ENCODE results near the gene SLC17A9.

The SLC17A9 gene

GRCh38 chr20:62991196-62991807 lies 38.8 kb downstream of the SLC17A9 start:
- no peaks in the 10 kb centered on the region for H3K4me1 ChIP-seq (ENCODE audit: control insufficient read depth, insufficient read depth, low read length, unreplicated experiment)
- no peak overlapping the region for H3K4me3 ChIP-seq (ENCODE audit: low read depth, low read length)
- H3K27me3 ChIP-seq (ENCODE audit: insufficient read depth, low read length), result peaks cover 50% of the 10 kb centered on the region
- no peak overlapping the region for H3K27ac ChIP-seq (ENCODE audit: low read depth, low read length)
- H3K36me3 ChIP-seq (ENCODE audit: insufficient read depth, low read length), result no peaks in the 10 kb centered on the region
- H2AFZ ChIP-seq (ENCODE audit: low read length, unreplicated experiment), result no peak overlapping the region
- H3K79me2 ChIP-seq (ENCODE audit: control insufficient read depth, insufficient read depth, low read length, unreplicated experiment), result no peaks in the 10 kb centered on the region

GRCh38 chr20:62991863-62992262 lies 39.4 kb downstream of the SLC17A9 start:
- Histone ChIP-seq H2AFZ (ENCODE audit: low read length, unreplicated experiment) (no peak overlapping the region), H3K27me3 (ENCODE audit: insufficient read depth, low read length) (peaks cover 52% of the 10 kb centered on the region), H3K79me2 (ENCODE audit: control insufficient read depth, insufficient read depth, low read length, unreplicated experiment) (no peaks in the 10 kb centered on the region), H3K4me1 (ENCODE audit: control insufficient read depth, insufficient read depth, low read length, unreplicated experiment) (no peaks in the 10 kb centered on the region), H3K36me3 (ENCODE audit: insufficient read depth, low read length) (no peaks in the 10 kb centered on the region), H3K27ac (ENCODE audit: low read depth, low read length) (no peak overlapping the region), H3K4me3 (ENCODE audit: low read depth, low read length) (no peak overlapping the region)

- H3K79me2 ChIP-seq (ENCODE audit: control insufficient read depth, insufficient read depth, low read length, unreplicated experiment), result no peaks in the 10 kb centered on the region
- no peaks in the 10 kb centered on the region for H3K4me1 ChIP-seq (ENCODE audit: control insufficient read depth, insufficient read depth, low read length, unreplicated experiment)
- H2AFZ ChIP-seq (ENCODE audit: low read length, unreplicated experiment), result no peak overlapping the region
- peaks cover 57% of the 10 kb centered on the region for H3K27me3 ChIP-seq (ENCODE audit: insufficient read depth, low read length)
- H3K4me3 ChIP-seq (ENCODE audit: low read depth, low read length), result no peak overlapping the region
- no peak overlapping the region for H3K27ac ChIP-seq (ENCODE audit: low read depth, low read length)
- no peaks in the 10 kb centered on the region for H3K36me3 ChIP-seq (ENCODE audit: insufficient read depth, low read length)
These were observed 41.5 kb downstream of the SLC17A9 start for GRCh38 chr20:62993856-62994494.

GRCh38 chr20:62994869-62995281 lies 42.4 kb downstream of the SLC17A9 start:
- Histone ChIP-seq H3K4me1 (ENCODE audit: control insufficient read depth, insufficient read depth, low read length, unreplicated experiment) (no peaks in the 10 kb centered on the region), H2AFZ (ENCODE audit: low read length, unreplicated experiment) (no peak overlapping the region), H3K4me3 (ENCODE audit: low read depth, low read length) (no peak overlapping the region), H3K27me3 (ENCODE audit: insufficient read depth, low read length) (peaks cover 66% of the 10 kb centered on the region), H3K79me2 (ENCODE audit: control insufficient read depth, insufficient read depth, low read length, unreplicated experiment) (no peaks in the 10 kb centered on the region), H3K27ac (ENCODE audit: low read depth, low read length) (no peak overlapping the region), H3K36me3 (ENCODE audit: insufficient read depth, low read length) (no peaks in the 10 kb centered on the region)

DNA sequence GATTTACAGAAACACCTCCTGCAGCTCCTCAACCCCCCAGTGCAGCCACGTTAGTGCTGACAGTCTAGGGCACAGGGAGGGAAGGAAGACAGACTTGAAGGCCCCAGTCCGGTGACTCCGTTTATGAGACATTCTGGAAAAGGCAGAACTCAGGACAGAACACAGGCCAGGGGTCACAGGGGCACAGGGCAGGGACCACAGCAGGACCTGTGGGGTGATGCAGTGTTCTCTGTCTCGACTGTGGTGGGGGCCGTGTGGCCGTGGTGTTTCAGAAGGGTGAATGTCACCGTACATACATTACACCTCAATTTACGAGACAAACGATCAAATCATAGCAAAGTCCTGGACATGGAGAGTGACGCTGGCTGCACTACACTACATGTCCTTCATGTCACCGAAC lies 43.0 kb downstream of the SLC17A9 start:
- Histone ChIP-seq H3K79me2 (ENCODE audit: control insufficient read depth, insufficient read depth, low read length, unreplicated experiment) (no peaks in the 10 kb centered on the region), H3K27me3 (ENCODE audit: insufficient read depth, low read length) (peaks cover 72% of the 10 kb centered on the region), H3K27ac (ENCODE audit: low read depth, low read length) (no peak overlapping the region), H3K4me3 (ENCODE audit: low read depth, low read length) (no peak overlapping the region), H3K36me3 (ENCODE audit: insufficient read depth, low read length) (no peaks in the 10 kb centered on the region), H3K4me1 (ENCODE audit: control insufficient read depth, insufficient read depth, low read length, unreplicated experiment) (no peaks in the 10 kb centered on the region), H2AFZ (ENCODE audit: low read length, unreplicated experiment) (no peak overlapping the region)

GRCh38 chr20:62995898-62996595 lies 43.5 kb downstream of the SLC17A9 start:
- Histone ChIP-seq H3K79me2 (ENCODE audit: control insufficient read depth, insufficient read depth, low read length, unreplicated experiment) (no peaks in the 10 kb centered on the region), H3K27ac (ENCODE audit: low read depth, low read length) (no peak overlapping the region), H3K36me3 (ENCODE audit: insufficient read depth, low read length) (no peaks in the 10 kb centered on the region), H2AFZ (ENCODE audit: low read length, unreplicated experiment) (no peak overlapping the region), H3K27me3 (ENCODE audit: insufficient read depth, low read length) (peaks cover 74% of the 10 kb centered on the region), H3K4me3 (ENCODE audit: low read depth, low read length) (no peak overlapping the region), H3K4me1 (ENCODE audit: control insufficient read depth, insufficient read depth, low read length, unreplicated experiment) (no peaks in the 10 kb centered on the region)

DNA sequence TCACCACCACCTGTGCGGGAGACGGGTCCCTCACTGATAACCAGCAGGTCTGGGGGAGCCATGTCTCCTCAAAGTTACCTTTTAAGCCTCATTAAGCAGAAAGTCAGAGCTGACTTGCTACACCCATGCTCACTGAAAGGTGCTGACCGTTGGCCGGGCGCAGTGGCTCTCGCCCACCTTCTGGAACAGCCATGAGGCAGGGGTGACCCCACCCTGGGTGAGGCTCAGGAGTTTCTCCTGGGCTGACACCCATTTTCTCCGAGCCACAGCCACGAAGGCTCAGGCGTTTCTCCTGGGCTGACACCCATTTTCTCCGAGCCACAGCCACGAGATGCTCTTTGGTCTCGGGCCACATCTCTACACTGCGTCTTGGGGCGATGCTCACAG lies 44.1 kb downstream of the SLC17A9 start:
- H3K79me2 ChIP-seq (ENCODE audit: control insufficient read depth, insufficient read depth, low read length, unreplicated experiment), result no peaks in the 10 kb centered on the region
- no peak overlapping the region for H2AFZ ChIP-seq (ENCODE audit: low read length, unreplicated experiment)
- H3K36me3 ChIP-seq (ENCODE audit: insufficient read depth, low read length), result no peaks in the 10 kb centered on the region
- no peak overlapping the region for H3K4me3 ChIP-seq (ENCODE audit: low read depth, low read length)
- H3K27ac ChIP-seq (ENCODE audit: low read depth, low read length), result no peak overlapping the region
- H3K4me1 ChIP-seq (ENCODE audit: control insufficient read depth, insufficient read depth, low read length, unreplicated experiment), result no peaks in the 10 kb centered on the region
- H3K27me3 ChIP-seq (ENCODE audit: insufficient read depth, low read length), result peaks cover 75% of the 10 kb centered on the region

DNA sequence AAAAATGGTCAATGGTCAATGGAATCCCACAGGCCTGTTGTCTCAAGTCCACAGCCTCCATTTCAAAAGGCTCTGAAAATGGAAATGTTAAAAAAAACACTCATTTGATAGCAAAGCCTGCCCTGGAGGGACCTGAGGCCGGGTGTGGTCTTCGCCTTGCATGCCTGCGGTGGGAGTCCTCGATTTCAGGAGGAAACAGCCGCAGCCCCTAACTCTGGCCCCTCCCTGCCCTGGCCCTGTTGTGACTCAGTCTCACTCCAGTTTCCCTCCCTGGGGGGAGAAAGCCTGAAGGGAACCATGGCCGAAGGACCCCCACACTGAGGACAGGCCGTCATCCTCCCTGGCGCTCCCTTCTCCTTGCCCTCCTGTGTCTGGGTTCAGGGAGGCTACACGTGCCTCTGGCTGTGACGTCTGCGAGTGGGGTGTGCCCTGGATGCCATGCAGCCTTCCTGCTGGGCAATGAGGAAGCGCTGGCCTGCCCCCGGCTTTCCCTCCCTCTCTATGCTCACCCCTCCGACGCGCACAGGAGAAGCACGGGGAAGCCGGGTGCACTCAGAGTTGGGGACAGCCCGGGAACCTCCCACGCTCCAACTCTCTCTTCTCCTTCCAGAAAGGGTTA lies 45.0 kb downstream of the SLC17A9 start:
- Histone ChIP-seq H3K27me3 (ENCODE audit: insufficient read depth, low read length) (peaks cover 78% of the 10 kb centered on the region), H2AFZ (ENCODE audit: low read length, unreplicated experiment) (no peak overlapping the region), H3K4me3 (ENCODE audit: low read depth, low read length) (no peak overlapping the region), H3K79me2 (ENCODE audit: control insufficient read depth, insufficient read depth, low read length, unreplicated experiment) (no peaks in the 10 kb centered on the region), H3K4me1 (ENCODE audit: control insufficient read depth, insufficient read depth, low read length, unreplicated experiment) (no peaks in the 10 kb centered on the region), H3K36me3 (ENCODE audit: insufficient read depth, low read length) (no peaks in the 10 kb centered on the region), H3K27ac (ENCODE audit: low read depth, low read length) (no peak overlapping the region)

DNA sequence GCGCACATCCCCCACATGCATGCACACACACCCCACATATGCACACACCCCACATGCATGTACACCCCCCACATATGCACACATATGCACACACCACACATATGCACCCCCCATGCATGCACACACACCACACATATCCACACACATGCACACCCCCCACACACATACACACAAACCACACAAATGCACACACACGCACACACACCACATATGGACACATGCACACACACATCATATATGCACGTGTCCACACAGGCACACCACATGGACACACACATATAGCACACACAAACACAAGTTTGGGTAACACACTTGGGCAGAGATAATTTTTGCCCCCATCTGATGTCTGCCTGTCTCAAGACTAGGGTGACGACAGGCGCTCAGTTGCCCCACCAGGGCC lies 45.9 kb downstream of the SLC17A9 start:
- Histone ChIP-seq H3K79me2 (ENCODE audit: control insufficient read depth, insufficient read depth, low read length, unreplicated experiment) (no peaks in the 10 kb centered on the region), H2AFZ (ENCODE audit: low read length, unreplicated experiment) (no peak overlapping the region), H3K36me3 (ENCODE audit: insufficient read depth, low read length) (no peaks in the 10 kb centered on the region), H3K27ac (ENCODE audit: low read depth, low read length) (no peak overlapping the region), H3K4me1 (ENCODE audit: control insufficient read depth, insufficient read depth, low read length, unreplicated experiment) (no peaks in the 10 kb centered on the region), H3K27me3 (ENCODE audit: insufficient read depth, low read length) (peaks cover 85% of the 10 kb centered on the region), H3K4me3 (ENCODE audit: low read depth, low read length) (no peak overlapping the region)

DNA sequence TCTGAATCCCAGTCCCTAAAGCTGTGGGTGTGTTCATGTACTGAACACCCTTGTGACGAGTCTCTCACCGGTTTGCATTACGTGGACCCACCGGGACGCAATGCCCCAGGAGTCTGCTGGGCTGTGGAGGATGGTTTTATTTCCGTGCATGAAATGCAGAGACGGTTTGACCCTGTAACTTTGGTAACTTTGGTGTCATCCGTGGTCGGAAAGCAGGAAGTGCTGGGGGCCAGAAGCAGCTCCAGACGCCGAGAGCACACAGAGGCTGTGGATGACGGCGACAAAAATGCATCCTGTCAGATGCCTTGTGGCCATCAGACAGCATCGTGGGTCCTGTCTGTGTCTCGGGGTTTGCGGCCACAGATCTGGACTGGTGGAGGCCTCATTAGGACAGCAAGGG lies 47.1 kb downstream of the SLC17A9 start:
- Histone ChIP-seq H2AFZ (ENCODE audit: low read length, unreplicated experiment) (no peak overlapping the region), H3K79me2 (ENCODE audit: control insufficient read depth, insufficient read depth, low read length, unreplicated experiment) (no peaks in the 10 kb centered on the region), H3K27me3 (ENCODE audit: insufficient read depth, low read length) (peaks cover 90% of the 10 kb centered on the region), H3K27ac (ENCODE audit: low read depth, low read length) (no peak overlapping the region), H3K36me3 (ENCODE audit: insufficient read depth, low read length) (no peaks in the 10 kb centered on the region), H3K4me1 (ENCODE audit: control insufficient read depth, insufficient read depth, low read length, unreplicated experiment) (no peaks in the 10 kb centered on the region), H3K4me3 (ENCODE audit: low read depth, low read length) (no peak overlapping the region)
